HG03469 (cell line): ENCODE measurements around the gene FGF12.
A peak's percentile ranks its signal among the peaks of the same experiment; 100 is the strongest.

Experiments
- ATAC-seq: cut with Tn5 transposase; IDR thresholded peaks from one replicate; pipeline ENCODE4 v1.9.1; 2021; ENCODE audit warnings: mild to moderate bottlenecking, moderate library complexity, moderate number of reproducible peaks; ENCODE audit not compliant: unreplicated experiment

The FGF12 gene

GRCh38 chr3:192219926-192220325 lies 507.4 kb downstream of the FGF12 start:
- ATAC-seq = no peak

DNA sequence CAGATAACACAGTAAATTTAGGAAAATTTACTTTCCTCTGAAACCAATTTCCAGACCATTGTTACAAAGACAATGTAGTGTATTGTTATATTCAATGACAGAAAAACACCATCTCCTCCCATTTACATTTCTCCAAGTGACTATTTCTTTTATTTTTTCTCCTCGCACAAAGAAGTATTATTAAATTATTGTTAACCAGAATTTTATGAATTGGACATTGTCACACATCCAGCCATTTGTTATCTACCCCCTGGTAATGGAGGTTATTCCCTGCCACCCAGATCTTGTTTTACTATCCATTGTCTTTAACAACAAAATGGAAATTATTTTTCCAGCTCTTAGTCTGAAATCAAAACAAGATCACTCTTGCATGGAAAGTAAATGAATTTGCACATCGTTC lies 511.3 kb downstream of the FGF12 start:
- no peak for ATAC-seq

GRCh38 chr3:192212979-192213378 lies 514.4 kb downstream of the FGF12 start:
- ATAC-seq = no peak

GRCh38 chr3:192212335-192212734 lies 515.0 kb downstream of the FGF12 start:
- no peak for ATAC-seq

- no peak for ATAC-seq
Observed at GRCh38 chr3:192207651-192208050, 519.7 kb downstream of the FGF12 start.

DNA sequence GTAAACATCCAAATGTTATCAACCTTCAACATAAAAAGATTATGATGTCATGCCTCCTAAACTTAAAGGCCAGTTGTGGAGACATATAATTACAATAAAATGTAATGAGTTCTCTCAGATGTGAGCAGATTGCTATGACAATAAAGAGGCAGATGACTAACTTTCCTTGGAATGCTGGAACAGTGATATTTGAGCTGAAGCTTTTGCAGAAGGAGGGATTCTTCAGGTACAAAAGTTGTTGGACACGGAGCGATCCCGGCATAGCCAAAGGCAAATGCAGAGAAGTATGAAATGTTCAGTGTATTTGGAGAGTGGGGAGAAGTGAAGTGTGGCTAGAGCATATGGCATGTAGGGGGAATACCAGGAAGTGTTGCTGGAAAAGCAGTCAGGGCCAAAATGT lies 520.1 kb downstream of the FGF12 start:
- ATAC-seq = no peak

DNA sequence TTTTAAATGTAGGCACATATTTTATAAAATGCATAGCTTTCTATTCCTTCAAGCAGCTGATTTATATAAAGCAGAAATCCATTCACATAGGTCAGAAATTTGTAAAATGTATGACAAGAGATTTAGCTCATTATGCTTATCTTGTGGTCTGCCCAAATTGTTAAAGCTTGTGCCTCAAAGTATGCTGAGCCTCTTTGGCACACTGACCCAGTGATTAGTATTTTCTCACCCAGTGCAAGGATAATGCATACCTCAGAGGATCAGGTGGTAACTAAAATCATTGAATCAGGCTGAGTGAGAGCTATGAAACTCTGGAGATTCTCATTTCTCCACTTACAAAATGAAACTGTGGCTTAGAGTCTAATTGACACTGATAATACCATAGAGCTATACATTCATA lies 533.3 kb downstream of the FGF12 start:
- ATAC-seq = no peak

DNA sequence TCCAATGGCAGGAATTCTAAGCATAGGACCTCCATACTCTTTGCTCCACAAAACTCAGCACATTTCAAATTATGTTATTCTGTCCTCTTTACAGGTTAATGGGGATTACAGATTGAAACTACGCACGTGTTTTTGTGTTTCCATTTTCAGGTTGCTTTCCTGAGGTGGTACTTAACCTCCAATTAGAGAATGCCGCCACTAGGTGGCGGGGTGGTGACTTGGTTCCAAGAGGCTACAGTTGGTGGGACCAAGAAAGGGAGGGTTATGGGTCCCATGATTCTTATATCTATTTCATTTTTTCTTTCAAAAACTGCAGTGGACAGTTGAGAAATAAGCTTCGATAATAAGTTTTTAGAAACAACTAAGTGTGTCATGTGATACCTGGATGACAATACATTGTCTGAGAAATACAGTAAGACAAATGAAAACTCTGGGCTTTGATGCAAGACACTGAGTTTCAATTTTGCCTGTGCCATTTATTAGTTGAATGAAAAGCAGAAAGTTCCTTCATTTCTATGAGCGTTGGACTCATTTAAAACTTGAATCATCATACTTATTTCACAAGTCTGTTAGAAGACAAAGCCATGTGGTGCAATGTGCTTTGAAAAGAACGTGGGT lies 539.0 kb downstream of the FGF12 start:
- ATAC-seq = peak; percentile 91

GRCh38 chr3:192187485-192188051 lies 539.8 kb downstream of the FGF12 start:
- no peak for ATAC-seq

DNA sequence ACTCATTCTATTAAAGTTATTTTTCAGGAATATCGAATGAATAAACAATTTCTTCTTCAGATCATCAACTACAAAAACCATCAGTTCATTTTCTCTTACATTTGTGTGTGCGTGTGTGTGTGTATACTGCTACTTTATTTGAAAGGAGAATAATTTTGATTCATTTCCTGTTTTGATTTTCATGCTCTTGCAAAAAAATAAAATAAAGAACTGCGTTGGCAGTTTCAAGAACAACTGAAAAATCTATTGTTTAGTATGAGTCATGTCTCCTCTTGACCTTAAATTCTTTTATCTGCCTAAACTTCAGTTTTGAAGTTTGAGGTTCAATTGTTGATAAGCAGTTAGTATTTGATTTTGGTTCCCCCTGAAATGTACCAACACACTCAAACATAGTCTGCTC lies 540.8 kb downstream of the FGF12 start:
- ATAC-seq = no peak

GRCh38 chr3:192186045-192186444 lies 541.3 kb downstream of the FGF12 start:
- ATAC-seq = no peak

DNA sequence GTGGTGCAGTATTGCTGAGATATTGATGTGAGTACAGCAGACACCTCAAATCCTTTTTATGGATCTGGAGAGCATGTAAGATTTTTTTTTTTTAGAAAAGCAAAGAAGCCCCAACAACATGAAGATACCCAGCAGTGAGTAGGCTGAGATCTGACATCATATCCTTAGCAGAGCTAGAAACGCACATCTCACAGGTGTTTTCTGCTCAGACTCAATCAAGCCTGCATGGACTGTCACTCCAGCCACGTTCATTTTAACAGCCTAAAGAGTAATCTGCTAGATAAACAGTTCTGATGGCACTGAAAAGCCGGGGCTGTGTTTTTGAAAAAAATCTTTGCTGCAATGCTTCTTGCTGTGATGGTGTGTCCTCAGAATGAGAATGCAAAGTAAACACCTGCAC lies 544.2 kb downstream of the FGF12 start:
- ATAC-seq = no peak

GRCh38 chr3:192181151-192181550 lies 546.2 kb downstream of the FGF12 start:
- ATAC-seq = no peak

DNA sequence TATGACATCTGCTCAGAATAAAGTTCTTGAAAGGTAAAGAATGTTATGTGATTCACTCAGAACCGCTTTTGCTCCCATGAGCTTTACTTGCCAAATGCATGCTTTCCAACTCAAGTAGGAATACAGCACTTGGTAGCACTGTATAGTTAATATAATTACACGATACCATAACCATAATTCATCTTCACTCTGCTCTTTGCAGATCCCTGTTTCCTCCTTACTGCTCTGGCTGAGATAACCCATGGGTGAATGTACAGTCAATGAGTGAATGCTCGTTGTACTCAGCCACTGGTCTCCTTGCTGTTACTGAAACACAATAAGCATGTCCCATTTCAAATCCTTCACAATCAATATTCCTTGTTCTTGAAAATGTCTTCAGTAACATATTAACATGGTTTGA lies 550.0 kb downstream of the FGF12 start:
- ATAC-seq = no peak

- ATAC-seq = no peak
Observed at GRCh38 chr3:192174283-192174682, 553.1 kb downstream of the FGF12 start.

- no peak for ATAC-seq
Observed at GRCh38 chr3:192171213-192171612, 556.1 kb downstream of the FGF12 start.

DNA sequence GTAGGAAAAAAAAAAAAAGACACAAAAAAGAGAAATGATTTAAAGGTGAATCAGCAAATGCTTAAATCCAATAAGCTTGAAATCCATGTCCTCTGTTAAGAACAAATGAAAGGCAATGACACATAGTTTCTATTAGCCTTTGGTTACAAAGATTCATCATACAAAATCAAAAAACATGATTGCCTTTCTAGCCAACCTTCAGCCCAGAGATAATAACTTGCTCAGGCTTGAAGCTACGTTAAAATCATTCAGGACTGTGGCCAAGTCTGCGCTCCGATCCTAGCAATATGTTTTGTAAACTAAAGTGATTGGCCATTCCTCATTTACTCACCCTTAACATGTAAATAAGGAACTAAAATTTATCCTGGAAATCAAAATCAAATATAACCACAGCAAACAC lies 556.7 kb downstream of the FGF12 start:
- no peak for ATAC-seq

GRCh38 chr3:192170031-192170430 lies 557.3 kb downstream of the FGF12 start:
- no peak for ATAC-seq

GRCh38 chr3:192169332-192169915 lies 557.9 kb downstream of the FGF12 start:
- ATAC-seq = no peak

- ATAC-seq = no peak
Observed at GRCh38 chr3:192168202-192168601, 559.1 kb downstream of the FGF12 start.

GRCh38 chr3:192165552-192165951 lies 561.8 kb downstream of the FGF12 start:
- no peak for ATAC-seq

DNA sequence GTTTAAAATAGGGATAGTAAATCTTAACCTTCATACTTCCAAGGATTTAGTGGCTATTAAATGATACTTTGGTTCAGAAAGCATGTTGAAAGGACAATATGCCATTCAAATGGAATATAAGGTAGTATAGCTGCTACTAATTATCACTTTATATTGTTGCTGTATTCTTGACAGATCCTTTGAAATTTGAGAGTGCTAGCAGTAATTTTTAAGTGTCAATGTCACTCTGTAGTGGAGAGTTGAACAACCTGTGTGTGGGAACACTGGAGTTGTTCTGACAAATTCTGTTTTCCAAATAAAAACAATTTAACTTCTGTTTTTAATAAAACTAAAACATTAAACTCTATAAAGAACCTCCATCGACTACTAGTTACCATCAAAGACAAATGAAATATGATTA lies 565.7 kb downstream of the FGF12 start:
- ATAC-seq = no peak

GRCh38 chr3:192156382-192156781 lies 571.0 kb downstream of the FGF12 start:
- no peak for ATAC-seq
